ENCODE results near the gene CCDC85A. TPM values are rescaled to one million over a fixed set of nuclear protein-coding genes. Genes with fewer than 3 reads are reported as not detected.

CCDC85A gene
- total RNA-seq, 4 donors from 2014 or later = 2.8 to 12.2 (median 5.4) TPM

DNA sequence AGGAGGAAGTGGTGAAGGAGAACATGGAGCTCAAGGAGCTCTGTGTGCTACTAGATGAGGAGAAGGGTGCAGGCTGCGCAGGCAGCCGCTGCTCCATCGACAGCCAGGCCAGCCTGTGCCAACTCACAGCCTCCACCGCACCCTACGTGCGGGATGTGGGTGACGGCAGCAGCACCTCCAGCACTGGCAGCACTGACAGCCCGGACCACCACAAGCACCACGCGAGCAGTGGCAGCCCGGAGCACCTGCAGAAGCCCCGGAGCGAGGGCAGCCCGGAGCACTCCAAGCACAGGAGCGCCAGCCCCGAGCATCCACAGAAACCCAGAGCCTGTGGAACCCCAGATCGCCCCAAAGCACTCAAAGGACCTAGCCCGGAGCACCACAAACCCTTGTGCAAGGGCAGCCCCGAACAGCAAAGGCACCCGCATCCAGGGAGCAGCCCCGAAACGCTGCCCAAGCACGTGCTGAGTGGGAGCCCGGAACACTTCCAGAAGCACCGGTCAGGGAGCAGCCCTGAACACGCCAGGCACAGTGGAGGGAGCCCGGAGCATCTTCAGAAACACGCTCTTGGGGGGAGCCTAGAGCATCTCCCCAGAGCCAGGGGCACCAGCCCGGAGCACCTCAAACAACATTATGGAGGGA is 9.0 kb downstream of the CCDC85A start:
- Histone ChIP-seq H3K4me3 (no peak overlapping the region), H3K9me3 (no peaks in the 10 kb centered on the region), H3K27ac (no peak overlapping the region), H3K4me1 (no peaks in the 10 kb centered on the region), H3K36me3 (no peaks in the 10 kb centered on the region), H3K27me3 (no peaks in the 10 kb centered on the region)
- WGBS, 2 donors = 95% methylated on average over 27 to 29 of the region's 29 CpGs
- DNase-seq (ENCODE audit: low spot score in 2 of 2) = no peak
- no peak for TF ChIP-seq EP300 (IDR thresholded peaks at IDR 0.05)
- TF ChIP-seq, protein P1, sequence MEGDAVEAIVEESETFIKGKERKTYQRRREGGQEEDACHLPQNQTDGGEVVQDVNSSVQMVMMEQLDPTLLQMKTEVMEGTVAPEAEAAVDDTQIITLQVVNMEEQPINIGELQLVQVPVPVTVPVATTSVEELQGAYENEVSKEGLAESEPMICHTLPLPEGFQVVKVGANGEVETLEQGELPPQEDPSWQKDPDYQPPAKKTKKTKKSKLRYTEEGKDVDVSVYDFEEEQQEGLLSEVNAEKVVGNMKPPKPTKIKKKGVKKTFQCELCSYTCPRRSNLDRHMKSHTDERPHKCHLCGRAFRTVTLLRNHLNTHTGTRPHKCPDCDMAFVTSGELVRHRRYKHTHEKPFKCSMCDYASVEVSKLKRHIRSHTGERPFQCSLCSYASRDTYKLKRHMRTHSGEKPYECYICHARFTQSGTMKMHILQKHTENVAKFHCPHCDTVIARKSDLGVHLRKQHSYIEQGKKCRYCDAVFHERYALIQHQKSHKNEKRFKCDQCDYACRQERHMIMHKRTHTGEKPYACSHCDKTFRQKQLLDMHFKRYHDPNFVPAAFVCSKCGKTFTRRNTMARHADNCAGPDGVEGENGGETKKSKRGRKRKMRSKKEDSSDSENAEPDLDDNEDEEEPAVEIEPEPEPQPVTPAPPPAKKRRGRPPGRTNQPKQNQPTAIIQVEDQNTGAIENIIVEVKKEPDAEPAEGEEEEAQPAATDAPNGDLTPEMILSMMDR (IDR thresholded peaks at IDR 0.05) = no peak
- TF ChIP-seq POLR2A (IDR thresholded peaks at IDR 0.05) = no peak

GRCh38 chr2:56195563-56195962 is 11.8 kb downstream of the CCDC85A start:
- Histone ChIP-seq H3K27ac (no peak overlapping the region), H3K9me3 (no peaks in the 10 kb centered on the region), H3K4me1 (no peaks in the 10 kb centered on the region), H3K27me3 (no peaks in the 10 kb centered on the region), H3K36me3 (no peaks in the 10 kb centered on the region), H3K4me3 (no peak overlapping the region)
- no peak for DNase-seq (ENCODE audit: low spot score in 2 of 2)
- TF ChIP-seq POLR2A (IDR thresholded peaks at IDR 0.05) = no peak
- TF ChIP-seq, protein P1 (IDR thresholded peaks at IDR 0.05) = no peak

DNA sequence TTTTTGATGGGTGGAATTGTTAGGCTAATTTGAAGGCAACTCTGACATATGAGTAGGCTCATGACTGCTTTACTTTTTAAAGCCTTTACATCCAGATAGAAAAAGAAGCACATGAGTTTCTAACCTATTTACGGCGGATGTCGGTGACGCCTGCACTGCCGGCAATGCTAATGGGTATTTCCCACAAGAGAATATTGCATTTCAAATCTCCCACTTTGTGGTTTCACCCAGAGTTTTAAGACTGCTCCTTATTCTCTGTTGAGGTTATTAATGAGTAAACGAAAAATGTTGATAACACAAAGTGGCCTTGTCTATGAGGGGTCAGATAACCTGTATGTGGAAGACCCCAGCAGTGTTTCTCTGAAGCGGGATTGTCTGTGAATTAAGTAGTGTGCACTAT is 14.0 kb downstream of the CCDC85A start:
- Histone ChIP-seq H3K9me3 (no peaks in the 10 kb centered on the region), H3K4me3 (no peak overlapping the region), H3K36me3 (no peaks in the 10 kb centered on the region), H3K27me3 (no peaks in the 10 kb centered on the region), H3K4me1 (no peaks in the 10 kb centered on the region), H3K27ac (no peak overlapping the region)
- no peak for DNase-seq (ENCODE audit: low spot score in 2 of 2)
- TF ChIP-seq EP300 (IDR thresholded peaks at IDR 0.05) (no peak), POLR2A (IDR thresholded peaks at IDR 0.05) (no peak)
- TF ChIP-seq, protein P1 (IDR thresholded peaks at IDR 0.05) = no peak
- 83% methylated on average over 7 of the region's 7 CpGs for WGBS, 2 donors

DNA sequence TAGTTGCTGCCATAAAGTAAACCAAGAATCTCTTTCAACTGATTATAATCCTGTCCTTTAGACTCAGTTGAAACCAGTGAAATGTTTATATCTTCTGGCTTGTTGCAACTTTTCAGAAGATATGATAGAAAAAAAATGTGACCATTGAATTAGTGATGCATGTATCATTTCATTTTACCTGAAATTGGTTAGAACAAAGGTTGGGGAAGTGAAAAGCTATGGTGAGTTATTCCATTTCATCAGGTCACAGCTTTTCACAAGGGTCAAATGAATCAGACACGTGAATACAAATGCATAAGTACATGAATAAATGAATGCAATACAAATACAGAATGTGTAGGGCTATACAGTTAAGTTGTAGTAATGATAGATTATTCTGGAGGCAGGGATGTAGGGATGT is 15.1 kb downstream of the CCDC85A start:
- no peaks in the 10 kb centered on the region for H3K9me3 ChIP-seq
- H3K36me3 ChIP-seq = no peaks in the 10 kb centered on the region
- no peak for DNase-seq (ENCODE audit: low spot score in 2 of 2)
- 66 to 79% methylated on average over 1 of the region's 1 CpG for WGBS, 2 donors
- no peaks in the 10 kb centered on the region for H3K27me3 ChIP-seq
- no peak overlapping the region for H3K27ac ChIP-seq
- TF ChIP-seq, protein P1 (IDR thresholded peaks at IDR 0.05) = no peak
- no peak for TF ChIP-seq EP300 (IDR thresholded peaks at IDR 0.05)
- TF ChIP-seq POLR2A (IDR thresholded peaks at IDR 0.05) = no peak
- H3K4me3 ChIP-seq = no peak overlapping the region
- no peaks in the 10 kb centered on the region for H3K4me1 ChIP-seq

GRCh38 chr2:56199492-56199891 is 15.7 kb downstream of the CCDC85A start:
- no peaks in the 10 kb centered on the region for H3K27me3 ChIP-seq
- 83 to 88% methylated on average over 1 of the region's 1 CpG for WGBS, 2 donors
- DNase-seq (ENCODE audit: low spot score in 2 of 2) = no peak
- H3K4me3 ChIP-seq = no peak overlapping the region
- TF ChIP-seq EP300 (IDR thresholded peaks at IDR 0.05) = no peak
- no peak for TF ChIP-seq POLR2A (IDR thresholded peaks at IDR 0.05)
- TF ChIP-seq, protein P1 (IDR thresholded peaks at IDR 0.05) = no peak
- H3K27ac ChIP-seq = no peak overlapping the region
- H3K36me3 ChIP-seq = no peaks in the 10 kb centered on the region
- H3K4me1 ChIP-seq = no peaks in the 10 kb centered on the region
- H3K9me3 ChIP-seq = no peaks in the 10 kb centered on the region

Data from tibial nerve (tissue), 4 donors.